HepG2 (cell line): ENCODE data around the gene ATP10A. TPM values are rescaled to one million over a fixed set of nuclear protein-coding genes. Genes with fewer than 3 reads are reported as not detected.

Experiments used
- ATAC-seq: fragments of 200-7000 bp; cut with Tn5 transposase; 3 replicates; pipeline ENCODE4 v1.9.1; 2020; ENCODE audit warnings: mild to moderate bottlenecking, moderate library complexity
- BruUV-seq: library from RNA; stranded (reverse); fragments of 400-500 nt; replicated peaks from 2 replicates; lab custom pipeline; 2021; lab: Mats Ljungman, UMichigan
- CTCF ChIA-PET: fragments of 300-600 bp; formaldehyde crosslinking; extraction: SDS; loops from one replicate; lab custom pipeline; 2021; ENCODE audit warnings: low total read pairs, inconsistent platforms, low intra/inter-chr PET ratio; lab: Yijun Ruan, JAX
- POLR2A ChIA-PET: fragments of 350-600 bp; sonication (Branson Sonifier 250); formaldehyde crosslinking; loops from one replicate; lab custom pipeline; 2020; ENCODE audit warnings: antibody characterized with exemption, inconsistent platforms; lab: Yijun Ruan, JAX
- DNase-seq: peaks from one replicate; pipeline ENCODE4 v3.0.0-alpha.2; 2015; ENCODE audit warnings: low spot score
- FAIRE-seq: peaks from 3 replicates; lab custom pipeline; 2011; peaks lifted over from hg19 to GRCh38; lab: Jason Lieb, UNC
- H2AFZ ChIP-seq: one replicate; pipeline ENCODE4 v1.6.1; 2011; ENCODE audit warnings: low read length, inconsistent platforms
- H3K27ac ChIP-seq: fragments of 300-600 bp; 3 replicates; pipeline ENCODE4 v1.8.0; 2011; ENCODE audit warnings: mixed run types, mild to moderate bottlenecking, mixed read lengths, low read length, inconsistent platforms; ENCODE audit not compliant: insufficient read depth; ENCODE audit errors: extremely low read length
- H3K27me3 ChIP-seq, 2 experiments: fragments of 200-600 bp in 1 of 2; 2 replicates in 1 of 2; 3 replicates in 1 of 2; pipeline versions ENCODE4 v1.6.0 to v1.8.0; 2011; ENCODE audit warnings: low read length in 2 of 2, mild to moderate bottlenecking in 2 of 2, moderate library complexity in 2 of 2, inconsistent platforms in 1 of 2; ENCODE audit not compliant: insufficient read depth in 2 of 2, control insufficient read depth in 1 of 2
- H3K36me3 ChIP-seq, 2 experiments: fragments of 200-600 bp in 1 of 2; replicated peaks in 1 of 2; 2 replicates in 1 of 2; 3 replicates in 1 of 2; pipeline versions ENCODE4 v1.5.1 to v1.8.0; 2011; ENCODE audit warnings: low read length in 2 of 2, inconsistent platforms in 1 of 2; ENCODE audit not compliant: insufficient read depth in 2 of 2, control insufficient read depth in 1 of 2
- H3K4me1 ChIP-seq: 2 replicates; pipeline ENCODE4 v1.5.1; 2012; ENCODE audit warnings: low read length, inconsistent platforms; ENCODE audit not compliant: insufficient read depth
- H3K4me2 ChIP-seq: 2 replicates; pipeline ENCODE4 v1.6.0; 2011; ENCODE audit warnings: low read depth, low read length, inconsistent platforms
- H3K4me3 ChIP-seq, 3 experiments: fragments of 200-600 bp in 1 of 3; sonication (generic), shearing (Covaris generic) in 1 of 3; replicated peaks in 1 of 3; 2 replicates each; pipeline ENCODE4 v1.5.1; 2011 to 2016; ENCODE audit warnings: low read length in 3 of 3, inconsistent platforms in 2 of 3, low read depth in 2 of 3, mild to moderate bottlenecking in 2 of 3, control low read depth in 1 of 3, mixed read lengths in 1 of 3; ENCODE audit not compliant: insufficient read depth in 1 of 3
- H3K79me2 ChIP-seq: one replicate; pipeline ENCODE4 v1.6.1; 2011; ENCODE audit warnings: low read length, inconsistent platforms; ENCODE audit not compliant: insufficient read depth
- H3K9ac ChIP-seq: 2 replicates; pipeline ENCODE4 v1.6.0; 2011; ENCODE audit warnings: mild to moderate bottlenecking, low read depth, low read length, inconsistent platforms; ENCODE audit not compliant: insufficient read depth
- H3K9me3 ChIP-seq: 2 replicates; pipeline ENCODE4 v1.5.1; 2012; ENCODE audit warnings: mild to moderate bottlenecking, low read length
- H4K20me1 ChIP-seq: 2 replicates; pipeline ENCODE4 v1.6.0; 2011; ENCODE audit warnings: inconsistent platforms, mild to moderate bottlenecking, low read length, moderate library complexity; ENCODE audit not compliant: insufficient read depth
- ASH2L ChIP-seq: fragments of 300-600, 200-600 bp; sonication (generic); IDR thresholded peaks from 2 replicates; pipeline ENCODE4 v1.7.0; 2017; ENCODE audit warnings: low read depth, mild to moderate bottlenecking, moderate library complexity, mixed read lengths, low read length; ENCODE audit not compliant: insufficient read length
- MEIS2 ChIP-seq: sonication (generic); formaldehyde crosslinking; IDR thresholded peaks from 2 replicates; pipeline ENCODE4 v1.9.0; 2021; ENCODE audit warnings: mild to moderate bottlenecking, missing genetic modification reagents
- MTF1 ChIP-seq: sonication (generic); formaldehyde crosslinking; IDR thresholded peaks from 2 replicates; pipeline ENCODE4 v1.5.0; 2020; ENCODE audit warnings: missing genetic modification reagents
- PRPF4 ChIP-seq: fragments of 200-400 bp; formaldehyde crosslinking; IDR thresholded peaks from 2 replicates; pipeline ENCODE4 v1.6.1; 2016; ENCODE audit warnings: low read length, low read depth; ENCODE audit not compliant: poor library complexity, severe bottlenecking
- RBM22 ChIP-seq: fragments of 200-400 bp; formaldehyde crosslinking; optimal IDR thresholded peaks from 2 replicates; pipeline ENCODE3; 2017; ENCODE audit warnings: mild to moderate bottlenecking, low read length, moderate library complexity
- RELA ChIP-seq: sonication (generic); formaldehyde crosslinking; IDR thresholded peaks from 2 replicates; pipeline ENCODE4 v1.4.0; 2020; ENCODE audit warnings: missing genetic modification reagents
- ZBTB21 ChIP-seq: sonication (generic); formaldehyde crosslinking; IDR thresholded peaks from 2 replicates; pipeline ENCODE4 v1.4.0; 2020; ENCODE audit warnings: missing genetic modification reagents
- ZFP36 ChIP-seq: fragments of 150-350 bp; IDR thresholded peaks from 2 replicates; pipeline ENCODE4 v1.6.1; 2018; ENCODE audit warnings: borderline replicate concordance, low read length, low read depth; ENCODE audit not compliant: partially characterized antibody
- ZNF543 ChIP-seq: sonication (generic); formaldehyde crosslinking; IDR thresholded peaks from 2 replicates; pipeline ENCODE4 v1.4.0; 2020; ENCODE audit warnings: mild to moderate bottlenecking, missing genetic modification reagents
- ZNF674 ChIP-seq: sonication (generic); formaldehyde crosslinking; IDR thresholded peaks from 2 replicates; pipeline ENCODE4 v1.5.0; 2020; ENCODE audit warnings: low read depth, mild to moderate bottlenecking, missing genetic modification reagents
- ZSCAN21 ChIP-seq: sonication (generic); formaldehyde crosslinking; IDR thresholded peaks from 2 replicates; pipeline ENCODE4 v1.8.0; 2022; ENCODE audit warnings: mild to moderate bottlenecking, missing genetic modification reagents, moderate library complexity, borderline replicate concordance
- in situ Hi-C: cut with HindIII; loops from 2 replicates; pipeline ENCODE4 v1.10.0; 2017; ENCODE audit warnings: low pct_unique_long_range_greater_than_20kb; ENCODE audit not compliant: extremely low pct_ligation_motif_present
- intact Hi-C: fragments of 100-400 bp; cut with micrococcal nuclease; formaldehyde crosslinking; loops from one replicate; pipeline ENCODE4 v1.10.0; 2022; ENCODE audit not compliant: unreplicated experiment
- polyA plus RNA-seq, 8 experiments: library from polyadenylated mRNA; depleted of rRNA in 3 of 8; stranded (reverse) in 7 of 8; unstranded in 1 of 8; fragments of >200 nt; fragmentation: Illumina TruSeq in 4 of 8; extraction: Trizol in 4 of 8; gene quantifications; 2 replicates each; pipeline versions ENCODE4 v1.2.1 to v1.2.3, GENCODE V29; 2011 to 2016; ENCODE audit warnings: low read depth in 4 of 8, missing spikeins in 1 of 8, mixed read lengths in 1 of 8; ENCODE audit not compliant: insufficient read depth in 1 of 8
- total RNA-seq, 5 experiments: library from RNA; depleted of rRNA; stranded (reverse); fragments of >200 nt; fragmentation: Illumina TruSeq; extraction: Trizol; gene quantifications; 2 replicates each; pipeline ENCODE4 v1.2.3, GENCODE V29; 2016; ENCODE audit warnings: low read depth in 1 of 5
- TF ChIP-seq, protein P1 (sequence below): IDR thresholded peaks from 2 replicates; pipeline ENCODE4 v1.6.1; 2016; ENCODE audit warnings: low read depth, borderline replicate concordance
- TF ChIP-seq, protein P2 (sequence below): sonication (generic); formaldehyde crosslinking; IDR thresholded peaks from 2 replicates; pipeline ENCODE4 v1.8.0; 2022; ENCODE audit warnings: missing genetic modification reagents, mild to moderate bottlenecking, borderline replicate concordance
- TF ChIP-seq, protein P3 (sequence below): sonication (generic); formaldehyde crosslinking; IDR thresholded peaks from 2 replicates; pipeline ENCODE4 v1.5.0; 2020; ENCODE audit warnings: missing genetic modification reagents

Gene ATP10A
- total and polyA plus RNA-seq, 2 of the 13 experiments (the other 11 are each of a cell fraction or from before 2014, with no cell fraction given): 0.58 to 4.2 TPM

DNA sequence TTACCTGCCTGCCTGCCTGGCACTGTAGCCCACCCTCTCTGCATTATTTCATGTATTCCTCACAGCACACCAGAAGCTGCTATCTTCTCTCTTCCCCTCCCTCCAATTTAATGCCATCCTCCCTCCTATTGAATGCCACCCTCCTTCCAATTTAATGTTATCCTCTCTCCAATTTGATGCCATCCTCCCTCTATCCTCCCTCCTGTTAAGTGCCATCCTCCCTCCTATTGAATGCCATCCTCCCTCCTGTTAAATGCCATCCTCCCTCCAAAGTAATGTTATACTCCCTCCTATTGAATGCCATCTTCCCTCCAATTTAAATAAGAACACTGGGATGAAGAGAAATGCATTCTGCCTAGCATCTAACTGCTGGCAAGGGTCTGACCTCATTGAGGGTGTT is 11.1 kb downstream of the ATP10A start:
- in situ Hi-C loops: no loop called here
- H3K9me3 ChIP-seq: no peaks in the 10 kb centered on the region
- no peak for TF ChIP-seq ZSCAN21 (CRISPR knock-in tag)
- TF ChIP-seq, protein P1, sequence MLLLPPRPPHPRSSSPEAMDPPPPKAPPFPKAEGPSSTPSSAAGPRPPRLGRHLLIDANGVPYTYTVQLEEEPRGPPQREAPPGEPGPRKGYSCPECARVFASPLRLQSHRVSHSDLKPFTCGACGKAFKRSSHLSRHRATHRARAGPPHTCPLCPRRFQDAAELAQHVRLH (CRISPR knock-in tag): no peak
- no peak for TF ChIP-seq RBM22
- no peak for TF ChIP-seq RELA
- TF ChIP-seq, protein P2, sequence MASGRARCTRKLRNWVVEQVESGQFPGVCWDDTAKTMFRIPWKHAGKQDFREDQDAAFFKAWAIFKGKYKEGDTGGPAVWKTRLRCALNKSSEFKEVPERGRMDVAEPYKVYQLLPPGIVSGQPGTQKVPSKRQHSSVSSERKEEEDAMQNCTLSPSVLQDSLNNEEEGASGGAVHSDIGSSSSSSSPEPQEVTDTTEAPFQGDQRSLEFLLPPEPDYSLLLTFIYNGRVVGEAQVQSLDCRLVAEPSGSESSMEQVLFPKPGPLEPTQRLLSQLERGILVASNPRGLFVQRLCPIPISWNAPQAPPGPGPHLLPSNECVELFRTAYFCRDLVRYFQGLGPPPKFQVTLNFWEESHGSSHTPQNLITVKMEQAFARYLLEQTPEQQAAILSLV (CRISPR knock-in tag): no peak
- TF ChIP-seq ZBTB21 (CRISPR knock-in tag): no peak
- no peak for TF ChIP-seq PRPF4
- TF ChIP-seq, protein P3, sequence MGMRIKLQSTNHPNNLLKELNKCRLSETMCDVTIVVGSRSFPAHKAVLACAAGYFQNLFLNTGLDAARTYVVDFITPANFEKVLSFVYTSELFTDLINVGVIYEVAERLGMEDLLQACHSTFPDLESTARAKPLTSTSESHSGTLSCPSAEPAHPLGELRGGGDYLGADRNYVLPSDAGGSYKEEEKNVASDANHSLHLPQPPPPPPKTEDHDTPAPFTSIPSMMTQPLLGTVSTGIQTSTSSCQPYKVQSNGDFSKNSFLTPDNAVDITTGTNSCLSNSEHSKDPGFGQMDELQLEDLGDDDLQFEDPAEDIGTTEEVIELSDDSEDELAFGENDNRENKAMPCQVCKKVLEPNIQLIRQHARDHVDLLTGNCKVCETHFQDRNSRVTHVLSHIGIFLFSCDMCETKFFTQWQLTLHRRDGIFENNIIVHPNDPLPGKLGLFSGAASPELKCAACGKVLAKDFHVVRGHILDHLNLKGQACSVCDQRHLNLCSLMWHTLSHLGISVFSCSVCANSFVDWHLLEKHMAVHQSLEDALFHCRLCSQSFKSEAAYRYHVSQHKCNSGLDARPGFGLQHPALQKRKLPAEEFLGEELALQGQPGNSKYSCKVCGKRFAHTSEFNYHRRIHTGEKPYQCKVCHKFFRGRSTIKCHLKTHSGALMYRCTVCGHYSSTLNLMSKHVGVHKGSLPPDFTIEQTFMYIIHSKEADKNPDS (CRISPR knock-in tag): no peak
- TF ChIP-seq ASH2L: no peak
- no peak for TF ChIP-seq ZNF674 (CRISPR knock-in tag)
- TF ChIP-seq MEIS2 (CRISPR knock-in tag): no peak
- TF ChIP-seq MTF1 (CRISPR knock-in tag): no peak
- TF ChIP-seq ZFP36: no peak
- TF ChIP-seq ZNF543 (CRISPR knock-in tag): no peak
- H4K20me1 ChIP-seq: no peaks in the 10 kb centered on the region
- no peak overlapping the region for H3K4me2 ChIP-seq
- H3K79me2 ChIP-seq: no peaks in the 10 kb centered on the region
- H3K27me3 ChIP-seq: no peaks in the 10 kb centered on the region; a peak in 1 of 5 replicates
- POLR2A ChIA-PET: no interaction called here
- ATAC-seq (no peak), FAIRE-seq (no peak), DNase-seq (no peak)
- intact Hi-C loops: no loop called here
- CTCF ChIA-PET: no interaction called here
- no peak overlapping the region for H2AFZ ChIP-seq
- peaks cover 64% of the 10 kb centered on the region for H3K4me1 ChIP-seq
- no peaks in the 10 kb centered on the region for H3K36me3 ChIP-seq
- H3K27ac ChIP-seq: no peak overlapping the region
- no peak overlapping the region for H3K4me3 ChIP-seq
- H3K9ac ChIP-seq: no peak overlapping the region
- BruUV-seq: no TSS peak
